H1 (cell line): ENCODE data around the gene BTBD16.

ENCODE experiments used
- CTCF ChIP-seq, 3 experiments: IDR thresholded peaks; 1 replicate in 2 of 3; 2 replicates in 1 of 3; pipeline versions ENCODE4 v1.5.1 to v1.6.1; 2011; ENCODE audit warnings: low read length in 3 of 3, mild to moderate bottlenecking in 3 of 3, inconsistent platforms in 2 of 3, low read depth in 1 of 3, moderate library complexity in 1 of 3; ENCODE audit not compliant: insufficient read depth in 1 of 3; ENCODE audit errors: control extremely low read depth in 1 of 3
- EZH2 ChIP-seq: fragments of 200-600 bp; sonication (generic); IDR thresholded peaks from 2 replicates; pipeline ENCODE4 v1.7.1; 2012; ENCODE audit warnings: low read depth, mild to moderate bottlenecking, moderate library complexity, low read length, inconsistent platforms; ENCODE audit not compliant: severe bottlenecking
- MAX ChIP-seq: IDR thresholded peaks from 2 replicates; pipeline ENCODE4 v1.6.1; 2012; ENCODE audit warnings: inconsistent platforms
- POLR2AphosphoS5 ChIP-seq: IDR thresholded peaks from 2 replicates; pipeline ENCODE4 v1.6.1; 2011; ENCODE audit warnings: low read depth, low read length
- RAD21 ChIP-seq, 2 experiments: IDR thresholded peaks in 1 of 2; conservative IDR thresholded peaks in 1 of 2; 2 replicates each; pipeline ENCODE4 v1.6.1; 2011; ENCODE audit warnings: low read depth in 2 of 2, low read length in 2 of 2, improper control_type of control experiment in 1 of 2, inconsistent platforms in 1 of 2, mild to moderate bottlenecking in 1 of 2, moderate library complexity in 1 of 2
- YY1 ChIP-seq: IDR thresholded peaks from 2 replicates; pipeline ENCODE4 v1.6.1; 2011; ENCODE audit warnings: low read depth, mild to moderate bottlenecking, low read length

GRCh38 chr10:122331100-122331499 is 60.0 kb downstream of the BTBD16 start:
- TF ChIP-seq YY1 (no peak), CTCF (IDR thresholded peaks at IDR 0.05; ENCODE audit: control extremely low read depth in 1 of 3, insufficient read depth in 1 of 3, low read depth in 1 of 3, low read length in 3 of 3) (no peak), RAD21 (IDR thresholded peaks at IDR 0.05 in 1 of 2, conservative IDR thresholded peaks at IDR 0.05 in 1 of 2; ENCODE audit: low read depth in 2 of 2, low read length in 2 of 2) (no peak), MAX (no peak), POLR2AphosphoS5 (no peak), EZH2 (no peak)
